ENCODE measurements around the gene TMOD2.

DNA sequence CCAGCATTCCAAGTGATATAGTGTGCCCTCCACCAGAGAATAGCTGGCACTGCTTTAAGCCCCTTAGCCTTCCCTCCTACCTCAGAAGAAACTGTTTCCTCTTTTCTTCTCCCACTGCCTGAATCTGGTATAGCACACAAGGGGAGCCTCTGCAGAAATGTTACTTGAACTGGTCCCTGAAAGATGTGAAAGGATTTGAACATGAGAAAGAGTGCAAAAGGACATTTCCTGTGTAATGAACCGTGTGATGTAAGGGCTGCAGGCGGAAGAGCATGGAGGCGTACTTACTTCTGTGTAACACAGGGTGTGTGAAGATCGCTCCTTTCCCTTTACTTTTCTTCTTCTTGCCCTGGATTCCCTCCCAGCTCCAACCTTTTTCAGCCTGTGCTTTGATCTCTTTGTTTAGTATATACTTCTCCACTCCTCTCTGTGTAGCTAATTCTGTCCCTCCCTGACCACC lies 86.4 kb downstream of the TMOD2 start:
- TF ChIP-seq, protein P1, sequence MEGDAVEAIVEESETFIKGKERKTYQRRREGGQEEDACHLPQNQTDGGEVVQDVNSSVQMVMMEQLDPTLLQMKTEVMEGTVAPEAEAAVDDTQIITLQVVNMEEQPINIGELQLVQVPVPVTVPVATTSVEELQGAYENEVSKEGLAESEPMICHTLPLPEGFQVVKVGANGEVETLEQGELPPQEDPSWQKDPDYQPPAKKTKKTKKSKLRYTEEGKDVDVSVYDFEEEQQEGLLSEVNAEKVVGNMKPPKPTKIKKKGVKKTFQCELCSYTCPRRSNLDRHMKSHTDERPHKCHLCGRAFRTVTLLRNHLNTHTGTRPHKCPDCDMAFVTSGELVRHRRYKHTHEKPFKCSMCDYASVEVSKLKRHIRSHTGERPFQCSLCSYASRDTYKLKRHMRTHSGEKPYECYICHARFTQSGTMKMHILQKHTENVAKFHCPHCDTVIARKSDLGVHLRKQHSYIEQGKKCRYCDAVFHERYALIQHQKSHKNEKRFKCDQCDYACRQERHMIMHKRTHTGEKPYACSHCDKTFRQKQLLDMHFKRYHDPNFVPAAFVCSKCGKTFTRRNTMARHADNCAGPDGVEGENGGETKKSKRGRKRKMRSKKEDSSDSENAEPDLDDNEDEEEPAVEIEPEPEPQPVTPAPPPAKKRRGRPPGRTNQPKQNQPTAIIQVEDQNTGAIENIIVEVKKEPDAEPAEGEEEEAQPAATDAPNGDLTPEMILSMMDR (conservative IDR thresholded peaks at IDR 0.05; ENCODE audit: low read length), result no peak
- TF ChIP-seq EZH2phosphoT487 (IDR thresholded peaks at IDR 0.05; ENCODE audit: borderline replicate concordance, low read depth, low read length), result no peak

All from OCI-LY7 (cell line).